ENCODE data around the gene FGF1. TPM values are rescaled to one million over a fixed set of nuclear protein-coding genes. Genes with fewer than 3 reads are reported as not detected.

The FGF1 gene
- total RNA-seq, 4 donors from 2014 or later, result 0.75 to 5.9 (median 4.8) TPM

DNA sequence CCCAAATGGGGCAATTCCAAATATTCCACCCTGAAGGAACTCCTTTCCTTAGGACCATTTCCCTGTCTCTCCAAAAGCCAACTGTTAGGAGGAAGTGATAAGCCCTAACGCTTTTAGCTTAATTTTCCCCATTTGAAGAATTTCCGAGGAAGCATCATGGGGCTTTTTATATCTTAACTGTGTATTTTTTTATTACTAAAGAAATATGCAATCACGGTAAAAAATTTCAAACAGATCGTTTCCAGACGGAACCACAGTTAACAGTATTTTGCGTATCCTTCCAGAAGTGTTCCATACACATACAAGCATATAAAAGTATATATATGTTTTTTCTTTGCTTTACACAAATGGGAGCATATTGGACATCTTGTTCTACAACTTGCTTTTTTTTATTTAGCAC, 133.8 kb downstream of the FGF1 start:
- TF ChIP-seq, protein P1, sequence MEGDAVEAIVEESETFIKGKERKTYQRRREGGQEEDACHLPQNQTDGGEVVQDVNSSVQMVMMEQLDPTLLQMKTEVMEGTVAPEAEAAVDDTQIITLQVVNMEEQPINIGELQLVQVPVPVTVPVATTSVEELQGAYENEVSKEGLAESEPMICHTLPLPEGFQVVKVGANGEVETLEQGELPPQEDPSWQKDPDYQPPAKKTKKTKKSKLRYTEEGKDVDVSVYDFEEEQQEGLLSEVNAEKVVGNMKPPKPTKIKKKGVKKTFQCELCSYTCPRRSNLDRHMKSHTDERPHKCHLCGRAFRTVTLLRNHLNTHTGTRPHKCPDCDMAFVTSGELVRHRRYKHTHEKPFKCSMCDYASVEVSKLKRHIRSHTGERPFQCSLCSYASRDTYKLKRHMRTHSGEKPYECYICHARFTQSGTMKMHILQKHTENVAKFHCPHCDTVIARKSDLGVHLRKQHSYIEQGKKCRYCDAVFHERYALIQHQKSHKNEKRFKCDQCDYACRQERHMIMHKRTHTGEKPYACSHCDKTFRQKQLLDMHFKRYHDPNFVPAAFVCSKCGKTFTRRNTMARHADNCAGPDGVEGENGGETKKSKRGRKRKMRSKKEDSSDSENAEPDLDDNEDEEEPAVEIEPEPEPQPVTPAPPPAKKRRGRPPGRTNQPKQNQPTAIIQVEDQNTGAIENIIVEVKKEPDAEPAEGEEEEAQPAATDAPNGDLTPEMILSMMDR (IDR thresholded peaks at IDR 0.05; ENCODE audit: low read depth), result no peak

GRCh38 chr5:142551338-142552067, 134.4 kb downstream of the FGF1 start:
- TF ChIP-seq, protein P1 (IDR thresholded peaks at IDR 0.05; ENCODE audit: low read depth), result no peak

DNA sequence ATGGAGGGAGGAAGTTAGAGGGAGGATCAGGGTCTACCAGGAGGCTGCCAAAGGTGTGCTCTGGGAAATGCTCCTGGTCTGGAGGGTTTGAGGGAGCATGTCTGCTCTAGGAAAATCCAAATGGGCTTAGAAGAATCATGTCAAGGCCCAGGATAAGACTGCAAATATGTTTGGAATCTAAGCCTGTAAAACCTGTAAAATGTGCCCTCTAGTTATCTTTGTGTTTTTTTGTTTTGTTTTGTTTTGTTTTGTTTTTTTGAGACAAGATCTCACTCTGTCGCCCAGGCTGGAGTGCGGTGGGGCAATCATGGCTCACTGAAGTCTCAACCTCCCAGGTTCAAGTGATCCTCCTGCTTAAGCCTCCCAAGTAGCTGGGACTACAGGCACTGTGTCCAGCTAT, 135.4 kb downstream of the FGF1 start:
- TF ChIP-seq, protein P1 (IDR thresholded peaks at IDR 0.05; ENCODE audit: low read depth), result no peak

- TF ChIP-seq, protein P1 (IDR thresholded peaks at IDR 0.05; ENCODE audit: low read depth), result no peak
These were observed 136.1 kb downstream of the FGF1 start for GRCh38 chr5:142549834-142550233.

GRCh38 chr5:142548739-142549275, 137.1 kb downstream of the FGF1 start:
- TF ChIP-seq, protein P1 (IDR thresholded peaks at IDR 0.05; ENCODE audit: low read depth), result no peak

- TF ChIP-seq, protein P1 (IDR thresholded peaks at IDR 0.05; ENCODE audit: low read depth), result no peak
These were observed 138.2 kb downstream of the FGF1 start for GRCh38 chr5:142547445-142548380.

Measured in subcutaneous adipose tissue (tissue), 4 donors.